Measurements from ENCODE around the gene N4BP2.

N4BP2 gene

DNA sequence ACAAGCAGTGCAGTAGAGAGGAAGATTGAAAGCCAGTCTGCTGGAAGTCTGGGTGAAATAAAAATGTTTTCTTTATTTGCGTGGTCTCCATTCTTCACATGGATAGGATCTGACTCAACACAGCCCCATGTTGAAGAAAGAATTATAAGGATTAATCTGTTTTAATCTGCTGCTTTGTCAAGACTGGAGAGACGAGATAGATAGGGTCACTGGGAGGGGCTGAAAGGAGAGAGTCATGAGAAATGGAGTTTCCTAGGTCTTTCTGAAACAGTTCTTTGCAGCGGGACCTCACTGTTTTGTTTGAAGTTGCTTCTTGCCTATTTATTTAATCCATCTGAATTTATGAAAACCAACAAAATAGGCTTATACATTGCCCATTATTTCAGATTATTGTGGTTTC is 107.8 kb downstream of the N4BP2 start:
- no peak for DNase-seq

DNA sequence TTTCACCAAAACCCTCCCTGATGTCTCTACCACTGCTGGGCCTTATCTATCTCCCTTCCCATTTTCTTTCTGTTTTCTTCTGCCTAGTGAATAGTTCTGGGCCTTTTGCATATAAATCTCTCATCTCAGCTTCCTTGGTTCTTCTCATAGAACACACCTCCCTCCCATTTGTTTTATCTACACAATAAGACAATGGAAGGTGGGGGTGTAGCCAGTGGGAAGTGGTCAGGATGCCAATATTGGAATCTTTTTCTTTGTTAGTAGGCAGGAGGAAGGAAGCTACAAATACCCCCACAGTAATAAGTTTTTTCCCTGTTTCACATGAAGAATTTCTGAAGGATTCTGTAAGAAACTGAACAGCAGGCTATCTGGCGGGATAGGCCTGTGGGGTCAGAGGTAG is 109.3 kb downstream of the N4BP2 start:
- DNase-seq, result no peak

DNA sequence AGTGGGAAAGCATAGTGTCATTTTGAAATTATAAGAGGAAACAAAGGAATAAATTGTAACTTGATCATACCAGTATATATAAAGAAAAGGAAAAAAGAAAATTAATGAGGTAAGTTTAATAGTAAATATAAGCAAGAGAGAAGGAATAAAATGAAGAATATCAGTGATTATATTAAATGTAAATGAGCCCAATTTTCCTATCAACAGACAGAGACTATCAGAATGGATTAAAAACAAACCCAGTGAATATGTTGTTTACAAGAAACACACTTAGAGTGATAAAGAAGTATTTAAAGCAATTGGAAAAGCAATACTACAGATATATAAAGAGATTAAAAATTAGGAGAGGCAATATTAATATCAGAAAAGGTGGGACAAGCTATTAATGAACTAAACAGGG is 111.4 kb downstream of the N4BP2 start:
- DNase-seq, result no peak

DNA sequence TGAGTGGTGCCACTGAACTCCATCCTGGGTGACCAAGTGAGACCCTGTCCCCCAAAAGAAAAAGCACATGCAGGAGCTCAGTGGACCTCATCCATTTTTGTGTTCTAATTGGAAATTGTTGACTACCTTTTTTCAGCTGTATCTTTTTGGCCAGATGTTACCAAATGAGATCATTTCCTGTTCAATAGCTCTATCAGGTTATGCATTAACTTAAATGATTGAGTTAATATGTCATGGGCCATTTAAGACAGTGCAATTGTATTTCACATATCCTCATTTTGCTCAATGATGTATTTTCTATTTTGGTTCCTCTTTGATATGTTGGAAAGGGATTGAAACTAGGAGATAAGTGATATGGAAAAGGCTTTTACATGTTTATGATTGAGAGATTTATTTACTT is 113.9 kb downstream of the N4BP2 start:
- DNase-seq, result no peak

DNA sequence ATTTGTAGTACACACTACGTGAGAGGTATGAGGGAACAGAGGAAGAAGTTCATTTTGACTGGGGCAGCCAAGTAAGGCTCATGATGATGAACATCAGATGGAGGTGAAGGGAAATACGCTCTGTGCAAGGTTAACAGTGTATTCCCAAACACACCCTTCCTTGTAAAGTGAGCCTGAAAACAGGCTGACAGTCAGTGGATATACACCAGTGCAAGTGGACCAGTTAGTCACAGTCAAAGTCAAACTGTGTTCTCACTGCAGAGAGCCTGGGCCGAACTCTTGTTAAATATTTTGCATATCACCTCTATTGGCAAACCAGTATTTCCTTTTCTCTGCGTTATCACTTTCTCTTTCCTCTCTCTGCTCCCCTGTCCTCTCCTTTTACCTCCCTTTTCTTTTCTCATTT is 116.8 kb downstream of the N4BP2 start:
- no peak for DNase-seq

DNA sequence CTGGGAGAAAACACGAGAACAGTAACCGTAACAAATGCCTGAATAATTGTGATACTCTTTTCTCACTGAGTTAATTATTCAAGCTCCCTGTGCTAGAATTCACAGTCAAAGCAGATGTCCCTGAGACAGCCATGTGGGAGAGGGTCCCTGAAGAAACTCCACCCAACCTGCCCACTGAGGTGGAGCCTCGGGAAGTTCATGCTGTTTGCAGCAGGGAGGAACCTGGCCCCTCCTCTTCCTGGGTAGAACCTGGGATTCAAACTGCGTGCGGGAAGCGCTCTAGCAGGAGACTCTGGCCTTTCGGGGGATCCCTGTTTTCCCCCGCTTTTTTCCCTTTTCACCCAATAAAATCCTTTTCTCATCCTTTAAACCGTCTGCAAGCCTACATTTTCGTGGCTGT is 120.0 kb downstream of the N4BP2 start:
- DNase-seq, result no peak

DNA sequence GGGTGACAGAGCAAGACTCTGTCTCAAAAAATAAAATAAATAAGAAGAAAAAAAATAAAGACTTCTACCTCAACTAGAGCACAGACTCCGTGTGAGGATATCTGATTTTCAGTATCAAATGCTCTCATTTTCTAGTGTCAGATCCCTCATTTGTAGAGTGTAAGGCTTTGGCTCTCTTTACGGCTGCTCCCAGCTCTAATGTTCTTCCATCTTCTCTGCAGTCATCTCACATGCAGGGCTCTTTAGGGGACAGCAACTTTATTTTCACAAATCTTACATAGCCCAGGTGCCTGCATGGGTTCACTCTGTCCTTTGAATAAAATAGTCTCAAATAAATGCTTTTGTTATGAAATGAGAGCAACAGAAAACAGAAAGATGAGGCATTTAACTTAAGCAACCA is 120.9 kb downstream of the N4BP2 start:
- no peak for DNase-seq

DNA sequence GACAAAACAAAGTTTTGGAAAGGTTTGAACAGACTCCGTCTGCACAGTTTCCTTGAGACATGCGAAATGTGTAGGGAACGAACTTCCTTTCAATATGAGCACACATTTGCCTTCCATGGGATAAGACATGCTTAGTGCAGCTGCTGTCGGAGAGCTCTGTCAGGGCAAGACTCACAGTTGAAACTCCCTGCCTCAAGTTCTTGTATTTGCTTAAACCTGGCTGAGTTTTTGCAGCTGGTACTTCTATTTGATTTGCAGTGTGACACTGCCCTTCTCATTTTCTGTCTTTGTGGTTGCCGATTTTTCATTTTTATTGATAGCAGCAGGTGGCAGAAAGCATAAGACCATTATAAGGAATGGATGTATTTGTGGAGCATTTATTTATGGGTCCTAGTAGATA is 122.0 kb downstream of the N4BP2 start:
- DNase-seq, result no peak

DNA sequence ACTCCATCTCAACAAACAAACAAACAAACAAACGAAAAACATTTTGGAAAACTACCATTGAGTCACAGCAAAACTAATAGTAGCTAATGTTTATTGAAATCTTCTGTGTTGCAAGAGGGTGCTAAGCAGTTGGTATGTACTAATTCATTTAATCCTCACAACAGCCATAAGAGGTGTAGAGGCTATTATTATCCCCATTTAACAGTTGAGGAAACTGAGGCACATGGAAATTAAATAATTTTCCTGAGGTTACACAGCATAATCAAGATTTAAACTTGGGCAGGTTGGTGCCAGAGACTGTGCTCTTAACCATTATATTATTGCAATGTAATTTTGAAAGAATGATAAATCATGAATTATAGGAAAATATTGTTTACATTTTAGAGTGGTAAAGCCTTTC is 122.7 kb downstream of the N4BP2 start:
- no peak for DNase-seq

DNA sequence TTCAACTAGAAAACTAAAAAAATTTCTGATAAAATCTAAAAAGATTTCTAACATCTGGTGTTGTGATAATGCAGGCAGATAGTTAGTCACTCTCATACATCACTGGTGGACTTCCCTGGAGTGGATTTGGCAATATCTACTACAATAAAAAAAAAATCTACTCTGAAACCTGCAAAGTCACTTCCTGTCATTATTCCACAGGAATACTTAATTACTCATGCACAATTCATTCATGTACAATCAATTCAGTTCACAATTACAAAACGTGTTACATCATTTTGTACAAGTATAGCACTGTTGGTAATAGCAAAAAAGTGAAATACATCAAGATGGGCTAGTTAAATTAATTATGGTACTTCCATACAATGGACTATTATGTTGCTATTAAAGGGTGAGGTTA is 123.7 kb downstream of the N4BP2 start:
- no peak for DNase-seq

DNA sequence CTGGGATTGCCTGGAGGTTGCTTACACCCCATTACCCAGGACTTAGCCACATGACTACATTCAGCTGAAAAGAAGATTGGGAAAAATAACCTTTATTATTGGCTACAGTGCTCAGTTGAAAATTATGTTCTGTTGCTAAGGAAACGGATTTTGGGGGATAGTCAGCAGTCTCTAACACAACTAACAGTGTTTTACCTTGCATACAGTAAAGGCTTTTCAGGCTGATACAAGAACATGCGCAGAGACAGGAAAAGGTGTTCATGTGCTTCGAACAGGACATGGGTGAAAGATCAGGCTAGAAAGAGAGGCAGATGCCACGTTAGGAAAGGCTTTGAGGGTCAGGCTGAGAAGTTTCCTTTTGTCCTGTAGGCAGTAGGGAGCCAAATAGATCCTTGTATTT is 125.4 kb downstream of the N4BP2 start:
- no peak for DNase-seq

DNA sequence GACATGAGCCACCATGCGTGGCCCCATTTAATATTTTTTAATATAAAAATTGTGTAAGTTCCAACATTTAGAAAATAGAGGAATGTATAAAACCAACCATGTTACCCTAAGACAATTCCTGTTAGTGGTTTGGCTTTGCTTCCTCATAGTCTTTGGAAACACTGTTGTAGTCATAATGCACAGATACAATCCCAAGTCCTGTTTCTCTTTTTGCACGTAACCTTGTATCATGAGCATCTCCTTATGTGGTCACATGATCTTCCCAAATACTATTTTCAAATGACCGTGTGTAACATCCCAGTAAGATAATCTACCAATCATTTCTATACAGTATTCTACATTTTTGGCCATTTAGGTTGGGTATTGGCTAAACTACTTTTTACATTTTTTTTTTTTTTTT is 126.3 kb downstream of the N4BP2 start:
- DNase-seq, result no peak

DNA sequence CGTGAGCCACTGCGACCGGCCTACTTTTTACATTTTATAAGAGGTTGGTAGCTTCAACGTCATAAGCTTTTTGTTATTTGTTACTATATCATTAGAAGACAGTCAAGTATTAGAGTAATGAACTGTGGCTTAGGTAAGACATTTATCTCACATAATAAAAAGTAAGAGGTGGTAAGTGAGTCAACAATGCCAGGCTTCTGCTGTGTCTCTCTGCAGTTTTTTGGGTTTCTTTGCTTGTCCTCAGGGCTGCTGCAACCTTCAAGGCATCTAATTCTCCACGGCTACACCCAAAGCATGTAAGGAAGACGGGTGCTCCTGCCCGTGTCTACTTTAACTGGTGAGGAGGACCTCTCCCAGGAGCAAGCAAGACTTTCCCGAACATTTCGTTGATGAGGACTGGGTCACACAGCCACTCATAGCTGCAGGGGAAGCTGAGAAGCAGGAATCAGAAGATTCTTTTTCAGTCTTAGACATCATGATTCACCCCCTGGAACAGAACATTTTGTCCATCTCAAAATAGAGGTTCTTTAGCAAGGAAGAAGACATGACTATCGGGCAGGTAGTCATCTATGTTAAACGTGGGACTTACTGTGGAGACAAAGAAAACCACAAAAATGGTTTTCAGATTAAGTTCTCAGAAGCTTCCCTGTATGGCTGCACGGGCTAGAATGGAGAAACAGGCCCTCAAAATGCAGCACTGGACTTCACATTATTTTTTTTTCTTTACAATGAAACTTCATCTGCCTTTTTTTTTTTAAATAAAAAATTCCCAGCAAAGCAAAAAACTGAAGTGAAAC is 127.2 kb downstream of the N4BP2 start:
- no peak for DNase-seq

DNA sequence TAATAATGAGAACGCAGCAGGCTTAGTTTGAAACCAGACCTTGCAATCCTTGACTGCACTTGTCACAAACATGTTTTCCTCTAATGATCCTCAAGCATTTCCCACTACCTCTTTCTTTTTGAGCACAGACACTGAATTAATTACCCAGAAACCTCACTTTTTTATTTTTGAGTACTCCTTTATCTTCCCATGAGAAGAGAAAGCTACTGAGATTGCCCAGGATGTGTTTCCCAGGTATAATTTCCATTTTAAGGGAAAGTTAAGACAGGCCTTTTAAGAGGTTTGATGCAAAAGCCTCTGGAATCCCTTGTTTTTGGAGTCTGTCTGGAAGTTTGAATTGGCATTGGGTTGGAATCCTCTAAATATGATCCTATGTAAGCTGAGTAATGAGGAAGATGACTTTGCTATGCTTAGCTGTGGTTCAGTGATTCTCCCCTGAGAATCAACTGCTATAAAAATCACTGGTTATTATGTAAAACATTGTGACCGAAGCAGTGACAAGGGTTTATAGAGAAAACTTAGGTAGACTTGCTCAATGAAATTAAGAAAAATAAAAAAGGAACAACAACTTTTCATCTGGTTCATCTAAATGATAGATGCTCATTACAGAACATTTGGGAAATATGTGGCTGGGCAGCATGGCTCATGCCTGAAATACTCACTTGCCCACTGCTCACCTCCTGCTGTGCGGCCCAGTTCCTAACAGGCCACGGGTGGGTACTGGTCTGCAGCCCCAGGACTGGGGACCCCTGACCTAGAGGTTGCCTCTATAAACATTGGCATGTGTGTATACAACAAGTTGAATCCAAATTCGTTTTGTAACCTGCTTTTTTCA is 129.4 kb downstream of the N4BP2 start:
- DNase-seq, result no peak

DNA sequence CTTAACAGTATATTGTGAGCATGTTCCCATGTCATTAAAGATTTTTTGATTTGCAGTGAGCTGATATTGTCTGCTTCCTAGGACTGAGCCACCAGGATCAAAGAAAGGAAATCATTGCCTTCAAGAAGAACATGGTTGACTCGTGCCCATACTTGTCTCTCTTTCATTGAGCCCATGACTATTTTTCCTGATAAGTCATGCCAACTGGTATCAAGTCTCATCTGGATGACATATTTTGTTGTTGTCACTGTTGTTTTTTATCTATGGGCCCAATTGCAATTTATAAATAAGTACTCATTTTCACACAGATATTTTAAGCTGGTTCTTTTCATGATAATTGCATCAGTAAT is 130.0 kb downstream of the N4BP2 start:
- no peak for DNase-seq

DNA sequence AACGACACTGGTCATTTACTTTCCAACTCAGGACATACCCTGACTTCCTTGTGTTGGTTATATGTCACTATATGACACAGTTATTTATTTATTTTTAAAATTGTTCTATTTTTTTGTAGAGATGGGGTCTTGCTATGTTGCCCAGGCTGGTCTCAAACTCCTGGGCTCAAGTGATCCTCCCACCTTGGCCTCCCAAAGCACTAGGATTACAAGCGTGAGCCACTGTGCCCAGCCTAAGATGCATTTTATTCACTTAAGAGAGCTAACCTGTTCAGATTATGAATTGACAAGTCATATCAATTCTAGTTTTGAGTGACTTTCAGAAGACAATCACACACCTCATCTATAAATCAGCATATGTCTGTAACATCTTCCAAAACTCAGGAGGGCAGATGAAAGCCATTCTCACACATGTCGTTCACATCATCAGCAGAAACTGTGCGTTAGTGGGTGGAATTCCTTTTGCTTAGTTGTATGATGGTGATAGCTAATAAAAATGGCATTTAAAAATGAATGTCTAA is 130.8 kb downstream of the N4BP2 start:
- DNase-seq, result no peak

DNA sequence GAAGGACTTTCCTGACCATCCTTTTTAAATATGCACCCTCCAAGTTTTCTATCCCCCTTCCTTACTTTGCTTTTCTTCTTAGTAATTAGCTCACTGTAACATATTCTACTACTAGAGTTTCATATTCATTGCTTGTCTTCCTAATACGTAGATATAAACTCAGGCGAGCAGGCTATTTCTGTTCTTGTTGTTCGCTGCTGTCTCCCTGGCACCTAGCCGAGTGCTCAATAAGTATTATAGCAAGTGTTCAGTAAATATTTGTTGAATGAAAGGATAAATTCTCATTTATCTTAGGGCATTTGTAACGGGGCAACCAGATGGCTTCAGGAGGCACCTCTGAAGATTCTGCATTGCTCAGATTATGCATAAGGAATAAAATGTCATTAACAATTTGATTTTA is 133.4 kb downstream of the N4BP2 start:
- no peak for DNase-seq

DNA sequence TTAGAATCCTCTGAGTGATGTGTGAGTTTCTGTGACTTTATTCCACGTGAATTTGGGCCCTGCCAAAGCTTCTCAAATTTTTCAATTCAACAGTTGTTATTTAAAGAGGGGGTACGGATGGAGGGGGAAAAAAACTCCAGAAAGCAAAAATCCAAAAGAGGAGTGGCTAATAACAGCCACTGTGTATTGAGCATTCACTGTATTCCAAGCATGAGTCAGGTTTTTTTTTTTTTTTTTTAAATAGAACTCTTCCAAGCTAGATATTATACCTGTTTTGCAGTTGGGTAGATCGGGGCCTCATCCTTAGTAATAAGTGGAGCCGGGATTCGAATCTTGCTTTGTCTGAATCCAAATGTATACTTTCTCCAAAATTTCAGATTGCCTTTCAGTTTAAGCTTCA is 133.8 kb downstream of the N4BP2 start:
- no peak for DNase-seq

DNA sequence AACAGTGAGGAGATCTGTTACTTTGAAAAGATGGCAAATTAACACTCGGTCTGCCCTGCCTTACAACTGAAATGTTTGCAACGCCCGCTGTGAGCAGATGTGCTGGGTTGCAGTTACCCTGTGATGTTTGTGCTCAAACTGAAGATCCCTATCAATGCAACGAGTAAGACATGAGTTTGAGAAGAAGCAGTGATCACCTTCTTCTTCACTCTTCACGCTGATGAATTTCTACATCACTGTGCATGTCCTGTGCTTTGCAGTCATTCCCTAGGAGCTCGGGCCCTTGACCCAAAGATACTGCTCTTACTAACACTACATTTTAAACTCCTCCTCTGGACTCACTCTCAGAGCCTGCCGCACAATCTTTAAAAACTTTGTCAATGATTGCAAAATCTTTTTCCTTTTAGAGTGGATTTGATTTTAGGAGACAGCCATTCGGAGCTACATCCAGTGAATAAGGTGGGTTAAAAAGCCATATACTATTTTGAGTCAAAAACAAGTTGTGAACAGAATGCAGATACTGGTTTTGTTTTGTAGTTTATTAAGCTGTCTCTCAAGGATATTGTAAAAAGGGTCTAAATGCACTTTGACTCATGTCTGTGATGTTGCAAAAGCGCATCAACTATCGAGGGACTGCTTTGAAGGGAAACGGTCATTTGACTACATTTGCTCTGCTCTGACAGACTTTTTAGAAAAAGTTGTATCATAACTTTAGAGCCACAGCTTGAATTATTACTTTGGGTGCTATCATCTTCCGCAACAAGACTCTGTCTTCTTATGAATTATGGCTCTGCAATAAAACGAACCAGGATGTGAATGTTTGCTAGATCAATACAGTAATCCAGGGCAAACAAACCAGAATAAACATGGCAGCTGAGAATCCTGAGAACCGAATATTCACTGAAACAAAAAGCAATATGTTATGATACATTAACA is 134.5 kb downstream of the N4BP2 start:
- no peak for DNase-seq

DNA sequence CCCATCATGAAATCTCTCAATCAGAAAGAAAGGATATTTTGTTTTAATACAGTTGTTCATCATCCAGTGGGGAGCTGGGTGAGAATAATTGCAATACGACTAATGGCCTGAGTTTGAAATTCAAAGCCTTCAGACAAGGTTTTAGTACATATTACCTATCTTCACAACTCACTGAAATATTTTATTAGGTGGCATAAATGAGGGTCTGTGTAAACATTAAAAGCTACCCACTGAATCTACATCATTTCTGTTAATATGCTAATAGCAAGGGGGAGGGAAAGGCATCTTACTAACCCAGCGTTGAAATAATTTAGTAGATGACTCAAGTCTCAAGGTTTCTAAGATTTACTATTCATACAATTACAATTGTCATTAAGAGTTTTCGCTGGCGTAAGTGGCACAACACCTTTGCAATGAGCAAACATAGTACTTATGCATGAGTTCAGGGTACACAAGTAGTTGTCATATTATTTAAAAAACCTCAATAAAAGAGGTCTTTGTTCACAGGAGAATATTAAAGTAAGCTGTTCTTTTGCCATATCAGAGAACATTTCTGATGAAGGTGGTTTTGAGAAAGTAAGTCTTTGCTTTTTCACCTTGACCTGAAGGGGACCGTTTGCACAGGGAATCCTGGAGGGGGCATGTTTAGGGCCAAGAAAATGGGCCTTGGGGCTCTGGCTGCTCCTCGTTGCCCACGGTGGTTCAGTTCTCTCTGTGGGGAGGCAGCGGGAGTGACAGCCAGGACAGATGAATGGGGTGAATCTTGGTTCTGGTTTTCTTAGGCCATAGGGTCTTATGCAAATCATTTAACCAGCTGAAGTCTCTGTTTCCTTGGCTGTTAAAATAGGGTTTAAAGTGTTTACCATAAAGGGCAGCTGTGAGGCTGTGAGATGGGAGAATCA is 135.7 kb downstream of the N4BP2 start:
- DNase-seq, result no peak

DNA sequence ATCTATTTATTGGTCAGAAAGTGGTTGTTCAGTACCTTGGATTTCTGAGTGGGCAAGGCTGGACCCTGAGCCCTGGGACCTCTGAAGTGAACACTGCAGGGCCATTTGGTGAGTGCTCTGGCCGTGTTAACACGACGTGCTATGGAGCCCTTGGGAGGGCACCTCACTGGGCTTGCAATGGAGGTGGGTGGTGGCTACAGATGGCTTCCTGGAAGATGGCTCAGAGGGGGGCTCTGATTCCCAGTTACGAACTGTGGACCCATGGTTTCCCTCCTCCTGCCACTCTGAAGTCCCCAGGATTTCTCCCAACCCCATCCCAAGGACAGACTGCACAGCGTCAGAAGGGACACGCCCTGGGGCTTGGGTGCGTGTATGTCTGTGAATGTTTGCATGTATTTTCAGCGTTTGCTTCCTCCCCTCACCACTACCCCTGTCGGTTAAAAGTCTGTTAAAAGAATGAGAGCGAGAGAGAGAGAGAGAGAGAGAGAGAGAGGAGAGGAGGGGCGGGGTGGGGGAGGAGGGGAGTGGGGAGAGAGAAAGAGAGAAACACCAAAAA is 136.4 kb downstream of the N4BP2 start:
- no peak for DNase-seq

DNA sequence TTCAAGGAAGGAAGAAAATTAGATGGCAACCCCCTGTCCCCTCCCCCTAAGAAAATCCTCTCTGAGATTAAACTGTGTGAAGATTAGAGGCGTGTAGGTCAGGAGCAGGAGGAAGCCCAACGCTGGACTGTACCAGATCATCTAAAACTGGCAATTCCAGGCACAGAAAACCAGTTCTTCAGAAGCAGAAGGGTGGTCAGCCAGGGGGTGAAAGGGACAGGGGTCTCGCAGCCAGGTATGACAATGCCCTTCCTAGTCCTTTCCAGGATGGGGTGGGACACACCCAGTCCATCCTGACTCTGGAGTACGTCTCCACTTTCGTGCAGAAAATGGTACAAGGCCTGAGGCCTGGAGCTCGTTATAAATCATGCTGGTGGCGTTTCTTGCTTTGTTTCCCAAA is 136.9 kb downstream of the N4BP2 start:
- no peak for DNase-seq

Measured in islet precursor cell (in vitro differentiated cells).